ENCODE results near the gene S1PR4. TPM values are rescaled to one million over a fixed set of nuclear protein-coding genes. Genes with fewer than 3 reads are reported as not detected.

S1PR4 gene
- polyA plus RNA-seq, 3 donors: 1.5 to 8.3 (median 8.2) TPM

- WGBS, 3 donors: 70 to 85% (median 75%) methylated on average over 5 of the region's 5 CpGs
- no peak overlapping the region for H3K27ac ChIP-seq (ENCODE audit: low read depth, low read length)
These were observed 27.7 kb upstream of the S1PR4 start for GRCh38 chr19:3150739-3151329.

GRCh38 chr19:3151563-3152418, 26.8 kb upstream of the S1PR4 start:
- no peak overlapping the region for H3K27ac ChIP-seq (ENCODE audit: low read depth, low read length)
- 73 to 83% (median 81%) methylated on average over 14 of the region's 14 CpGs for WGBS, 3 donors

- no peak overlapping the region for H3K27ac ChIP-seq (ENCODE audit: low read depth, low read length)
- WGBS, 3 donors: 88 to 94% (median 91%) methylated on average over 3 of the region's 3 CpGs
These were observed 26.2 kb upstream of the S1PR4 start for GRCh38 chr19:3152419-3152780.

- 66 to 93% (median 93%) methylated on average over 3 of the region's 3 CpGs for WGBS, 3 donors
- no peak overlapping the region for H3K27ac ChIP-seq (ENCODE audit: low read depth, low read length)
These were observed 25.0 kb upstream of the S1PR4 start for GRCh38 chr19:3153286-3154230.

- 82 to 97% (median 95%) methylated on average over 3 of the region's 3 CpGs for WGBS, 3 donors
- H3K27ac ChIP-seq (ENCODE audit: low read depth, low read length): peak overlapping the region; percentile 24
These were observed 24.1 kb upstream of the S1PR4 start for GRCh38 chr19:3154447-3154846.

- WGBS, 3 donors: 40 to 57% (median 44%) methylated on average over 19 to 21 of the region's 21 CpGs
- peak overlapping the region; percentile 24 for H3K27ac ChIP-seq (ENCODE audit: low read depth, low read length)
These were observed 23.4 kb upstream of the S1PR4 start for GRCh38 chr19:3154957-3155736.

DNA sequence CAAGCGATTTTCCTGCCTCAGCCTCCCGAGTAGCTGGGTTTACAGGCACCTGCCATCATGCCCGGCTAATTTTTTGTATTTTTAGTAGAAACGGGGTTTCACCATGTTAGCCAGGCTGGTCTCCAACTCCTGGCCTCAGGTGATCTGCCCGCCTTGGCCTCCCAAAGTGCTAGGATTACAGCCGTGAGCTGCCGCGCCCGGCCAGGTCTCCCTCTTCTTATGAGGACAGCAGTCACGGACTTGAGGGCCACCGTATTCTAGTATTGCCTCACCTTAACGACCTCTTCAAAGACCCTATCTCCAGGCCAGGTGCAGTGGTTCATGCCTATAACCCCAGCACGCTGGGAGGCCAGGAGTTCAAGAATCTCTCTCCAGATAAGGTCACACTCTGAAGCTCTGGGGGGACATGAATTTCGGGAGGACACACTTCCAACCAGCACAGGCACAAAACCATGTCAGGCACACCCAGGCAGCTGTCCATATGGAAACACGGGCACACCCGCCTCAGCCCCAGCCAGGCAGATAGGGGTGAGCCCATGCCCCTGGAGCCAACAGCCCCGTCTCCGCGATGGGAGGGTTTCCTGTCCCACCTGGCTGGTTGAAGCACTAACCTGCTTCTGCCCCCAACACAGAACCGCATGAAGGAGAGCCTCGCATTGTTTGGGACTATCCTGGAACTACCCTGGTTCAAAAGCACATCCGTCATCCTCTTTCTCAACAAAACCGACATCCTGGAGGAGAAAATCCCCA, 21.3 kb upstream of the S1PR4 start:
- WGBS, 3 donors: 66 to 83% (median 80%) methylated on average over 23 of the region's 23 CpGs

DNA sequence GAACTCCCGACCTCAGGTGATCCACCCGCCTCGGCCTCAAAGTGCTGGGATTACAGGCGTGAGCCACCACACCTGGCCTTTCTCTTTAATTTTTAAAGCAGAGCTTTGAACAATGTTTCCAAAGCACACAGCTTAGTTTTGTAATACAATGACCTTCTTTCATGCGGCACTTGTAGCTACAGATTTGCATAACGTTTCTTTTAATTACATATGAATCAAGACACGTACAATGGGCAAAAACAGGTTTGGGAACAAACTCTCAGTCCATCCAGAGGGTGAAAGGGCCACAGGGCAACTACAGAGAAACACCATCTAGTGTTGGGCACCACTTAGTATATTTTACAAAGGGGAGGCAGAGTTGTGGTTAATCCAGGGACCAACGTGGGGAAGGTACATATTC, 19.0 kb upstream of the S1PR4 start:
- H3K27ac ChIP-seq (ENCODE audit: low read depth, low read length): no peak overlapping the region
- WGBS, 3 donors: 49 to 83% (median 77%) methylated on average over 8 of the region's 8 CpGs

More for the DNA sequence above, 21.3 kb upstream of the S1PR4 start:
- no peak overlapping the region for H3K27ac ChIP-seq (ENCODE audit: low read depth, low read length)

- WGBS, 3 donors: 71 to 95% (median 80%) methylated on average over 3 of the region's 3 CpGs
- H3K27ac ChIP-seq (ENCODE audit: low read depth, low read length): no peak overlapping the region
These were observed 18.4 kb upstream of the S1PR4 start for GRCh38 chr19:3160219-3160618.

DNA sequence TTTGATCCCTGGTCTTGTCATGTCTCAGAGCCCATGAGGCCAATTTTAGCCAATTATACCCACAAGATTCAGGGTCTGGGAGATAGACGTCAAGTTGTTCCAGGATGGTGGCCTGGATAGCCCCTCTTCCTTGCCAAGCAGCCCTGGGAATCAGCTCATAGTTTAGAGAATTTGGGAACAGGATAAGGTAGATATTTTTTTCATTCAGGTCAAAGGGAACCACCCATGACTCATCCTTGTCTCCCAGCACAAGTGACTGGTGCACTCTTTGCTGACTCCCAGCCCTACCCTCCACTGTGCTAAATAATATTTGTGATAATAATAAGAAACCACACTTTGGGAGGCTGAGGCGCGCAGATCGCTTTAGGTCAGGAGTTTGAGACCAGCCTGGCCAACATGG, 17.1 kb upstream of the S1PR4 start:
- 89 to 90% (median 89%) methylated on average over 4 of the region's 4 CpGs for WGBS, 3 donors
- no peak overlapping the region for H3K27ac ChIP-seq (ENCODE audit: low read depth, low read length)

- H3K27ac ChIP-seq (ENCODE audit: low read depth, low read length): no peak overlapping the region
- 56 to 73% (median 69%) methylated on average over 37 to 38 of the region's 38 CpGs for WGBS, 3 donors
These were observed 15.9 kb upstream of the S1PR4 start for GRCh38 chr19:3162418-3163229.

GRCh38 chr19:3163230-3163886, 15.2 kb upstream of the S1PR4 start:
- no peak overlapping the region for H3K27ac ChIP-seq (ENCODE audit: low read depth, low read length)

DNA sequence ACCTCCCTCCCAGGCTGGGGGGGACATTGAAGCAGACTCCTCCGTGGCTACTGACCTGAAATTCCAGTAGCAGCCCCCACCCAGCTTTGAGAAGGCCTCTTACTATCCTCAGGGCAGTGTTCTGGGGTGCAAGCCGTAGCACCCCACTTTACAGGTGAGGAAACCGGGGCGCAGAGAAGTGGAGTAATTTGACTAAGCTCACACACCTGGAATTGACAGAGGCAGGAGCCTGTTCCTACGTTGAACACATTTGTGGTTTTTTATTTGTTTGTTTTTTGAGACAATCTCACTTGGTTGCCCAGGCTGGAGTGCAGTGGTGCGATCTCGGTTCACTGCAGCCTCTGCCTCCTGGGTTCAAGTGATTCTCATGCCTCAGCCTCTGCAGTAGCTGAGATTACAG, 14.6 kb upstream of the S1PR4 start:
- no peak overlapping the region for H3K27ac ChIP-seq (ENCODE audit: low read depth, low read length)
- 53 to 73% (median 70%) methylated on average over 7 of the region's 7 CpGs for WGBS, 3 donors

More at GRCh38 chr19:3163230-3163886, 15.2 kb upstream of the S1PR4 start:
- 14 to 22% (median 19%) methylated on average over 27 of the region's 27 CpGs for WGBS, 3 donors

DNA sequence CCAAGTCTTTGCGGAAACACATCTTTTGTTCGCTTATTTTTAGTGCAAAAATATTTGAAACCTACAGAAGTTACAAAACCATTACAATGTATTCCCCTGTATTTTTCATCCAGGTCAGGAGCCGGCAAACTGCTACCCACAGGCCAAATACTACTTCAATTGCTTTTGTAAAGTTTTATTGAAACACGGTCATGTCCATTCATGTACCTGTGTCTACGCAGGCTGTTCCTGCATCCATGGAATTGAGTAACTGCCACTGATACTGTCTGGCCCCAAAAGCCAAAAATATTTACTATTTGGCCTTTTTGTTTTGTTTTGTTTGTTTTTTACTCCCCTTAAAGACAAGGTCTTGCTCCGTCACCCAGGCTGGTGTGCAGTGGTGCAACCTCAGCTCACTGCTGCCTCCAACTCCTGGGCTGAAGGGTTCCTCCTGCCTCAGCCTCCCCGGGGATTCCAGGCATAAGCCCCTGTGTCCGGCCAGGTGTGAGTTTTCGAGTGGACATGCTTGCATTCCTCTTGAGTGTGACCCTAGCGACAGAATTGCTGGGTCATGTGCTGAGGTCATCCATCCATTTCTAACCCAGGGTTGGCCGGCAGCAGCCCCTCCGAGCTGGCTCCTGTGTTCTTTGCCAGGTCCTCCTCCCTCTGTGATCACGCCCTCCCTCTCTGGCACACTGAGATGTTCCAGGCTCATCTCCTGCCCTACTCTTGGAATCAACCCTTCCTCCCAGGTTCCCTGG, 10.9 kb upstream of the S1PR4 start:
- 69 to 70% (median 69%) methylated on average over 13 of the region's 13 CpGs for WGBS, 3 donors
- no peak overlapping the region for H3K27ac ChIP-seq (ENCODE audit: low read depth, low read length)

GRCh38 chr19:3171894-3172672, 6.5 kb upstream of the S1PR4 start:
- WGBS, 3 donors: 82 to 89% (median 84%) methylated on average over 15 of the region's 15 CpGs
- H3K27ac ChIP-seq (ENCODE audit: low read depth, low read length): no peak overlapping the region

Data from adipose tissue (tissue), 3 donors.